LNCAP (cell line): ENCODE data around the gene ZCCHC7.

Experiments used
- CTCF ChIP-seq: fragments of 450-650 bp; IDR thresholded peaks from 2 replicates; pipeline ENCODE4 v1.5.1; 2017; ENCODE audit warnings: mild to moderate bottlenecking

The ZCCHC7 gene

GRCh38 chr9:37156781-37157356 is 36.5 kb downstream of the ZCCHC7 start:
- no peak for TF ChIP-seq CTCF

GRCh38 chr9:37157726-37158377 is 37.5 kb downstream of the ZCCHC7 start:
- no peak for TF ChIP-seq CTCF

- no peak for TF ChIP-seq CTCF
Observed at GRCh38 chr9:37163299-37163698, 42.9 kb downstream of the ZCCHC7 start.

GRCh38 chr9:37165644-37166043 is 45.3 kb downstream of the ZCCHC7 start:
- TF ChIP-seq CTCF: no peak

- TF ChIP-seq CTCF: no peak
Observed at GRCh38 chr9:37167456-37168047, 47.2 kb downstream of the ZCCHC7 start.

GRCh38 chr9:37172557-37172956 is 52.2 kb downstream of the ZCCHC7 start:
- TF ChIP-seq CTCF: no peak

- TF ChIP-seq CTCF: no peak
Observed at GRCh38 chr9:37174247-37174646, 53.9 kb downstream of the ZCCHC7 start.
